Superior temporal gyrus (tissue), 1 donor: ENCODE results near the gene KRT4.
"Not testable (repeated sequence)": the region's sequence is repeated elsewhere in the genome, so short reads cannot be mapped to it uniquely, and the experiment has no call there.

ENCODE experiments used
- DNase-seq: peaks from one replicate; pipeline ENCODE4 v3.0.0-alpha.2; 2016; ENCODE audit errors: extremely low spot score

KRT4 gene

DNA sequence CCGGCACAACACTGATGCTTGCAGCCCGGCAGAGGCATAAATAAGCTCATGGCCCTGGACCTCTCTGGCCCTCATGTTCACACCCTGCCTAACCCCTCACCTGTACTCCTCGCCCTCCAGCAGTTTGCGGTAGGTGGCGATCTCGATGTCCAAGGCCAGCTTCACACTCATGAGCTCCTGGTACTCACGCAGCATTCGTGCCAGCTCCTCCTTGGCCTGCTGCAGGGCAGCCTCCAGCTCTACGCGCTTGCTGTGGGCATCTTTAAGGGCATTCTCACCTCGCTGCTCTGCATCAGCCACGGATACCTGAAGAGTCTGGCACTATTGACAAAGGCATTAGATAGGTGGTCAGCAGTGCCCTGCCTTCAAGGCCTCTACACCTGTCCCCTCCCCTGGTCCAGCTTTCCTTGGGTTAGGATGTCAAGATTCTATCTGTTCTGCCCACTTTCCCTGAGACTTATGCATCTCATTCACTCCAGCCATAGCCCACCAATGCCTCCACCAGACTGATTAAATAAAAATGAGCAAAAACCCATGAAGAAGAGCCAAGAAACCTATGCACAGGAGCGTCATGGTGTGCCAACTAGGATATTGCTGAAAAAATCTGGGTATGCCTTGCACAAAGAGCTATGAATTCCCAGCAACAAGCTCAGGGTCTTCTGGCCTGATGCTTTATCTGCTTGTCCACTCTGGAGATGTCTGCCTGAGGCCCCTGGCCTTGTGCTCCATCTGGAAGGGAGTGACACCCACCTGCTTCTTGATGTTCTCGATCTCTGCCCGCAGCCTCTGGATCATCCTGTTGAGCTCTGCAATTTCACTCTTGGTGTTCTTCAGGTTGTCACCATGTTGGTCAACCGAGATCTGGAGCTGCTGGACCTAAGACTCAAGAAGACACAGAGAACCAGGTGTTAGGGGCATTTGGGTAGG is 6.1 kb downstream of the KRT4 start:
- no peak for DNase-seq

DNA sequence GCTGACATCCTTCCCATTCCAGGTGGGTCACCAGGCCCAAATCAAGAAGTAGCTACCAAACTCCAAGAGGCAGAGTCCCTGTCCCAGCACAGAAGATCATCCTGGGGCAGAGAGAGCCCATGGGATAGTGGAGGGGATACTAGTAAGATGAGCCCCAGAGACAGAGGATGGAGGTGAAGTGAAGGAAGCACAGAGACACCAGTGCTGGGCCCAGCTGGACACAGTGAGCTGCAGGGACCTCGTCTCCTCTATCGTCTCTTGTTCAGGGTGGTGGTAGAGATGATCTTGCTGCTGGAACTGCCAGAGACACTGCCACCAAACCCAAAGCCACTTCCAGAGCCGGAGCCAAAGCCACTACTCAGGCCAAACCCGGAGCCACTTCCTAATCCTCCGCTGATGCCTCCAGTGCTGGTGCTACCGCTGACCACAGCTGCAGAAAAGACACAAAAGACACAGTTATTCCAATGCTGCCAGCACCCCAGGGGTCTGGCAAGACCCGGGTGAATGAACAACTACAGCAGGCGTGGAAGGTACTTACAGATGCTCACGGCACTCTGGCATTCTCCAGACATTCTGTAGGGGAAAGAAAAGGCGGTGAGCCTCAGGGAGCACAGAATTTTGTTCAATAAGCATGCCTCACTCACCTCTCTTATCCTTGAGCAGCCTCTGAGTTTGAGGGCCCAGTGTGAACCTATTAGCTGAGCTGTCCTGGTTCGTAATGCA is 6.9 kb downstream of the KRT4 start:
- no peak for DNase-seq

DNA sequence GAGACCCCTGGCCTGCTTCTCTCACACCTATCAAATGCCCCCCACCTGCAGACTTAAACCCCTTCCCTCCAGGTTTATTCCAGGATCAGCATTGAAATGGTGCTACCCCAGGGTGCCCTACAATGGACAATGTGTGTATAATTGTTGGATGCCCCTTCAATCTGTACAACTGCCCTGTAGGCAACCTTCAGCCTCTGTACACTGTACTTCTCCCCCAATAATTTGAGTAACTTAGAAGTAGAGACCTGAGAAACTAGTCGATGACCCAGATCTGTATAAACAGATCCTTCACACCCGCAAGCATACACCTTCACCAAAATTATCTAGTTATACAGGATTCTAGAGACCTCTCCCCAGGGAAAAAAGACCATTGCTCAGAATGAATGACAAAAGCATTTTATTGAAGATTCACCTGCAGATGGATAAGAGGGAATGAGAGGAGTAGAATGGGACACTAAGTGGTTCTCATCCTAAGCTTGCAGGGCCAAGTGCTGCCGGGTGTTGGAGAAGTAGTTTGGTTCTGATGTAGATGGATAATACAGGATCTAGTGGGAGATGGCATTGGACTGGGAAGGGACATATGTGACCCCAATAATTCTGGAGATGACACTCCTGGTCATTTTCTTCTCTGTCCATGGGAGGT is 7.6 kb downstream of the KRT4 start:
- no peak for DNase-seq

DNA sequence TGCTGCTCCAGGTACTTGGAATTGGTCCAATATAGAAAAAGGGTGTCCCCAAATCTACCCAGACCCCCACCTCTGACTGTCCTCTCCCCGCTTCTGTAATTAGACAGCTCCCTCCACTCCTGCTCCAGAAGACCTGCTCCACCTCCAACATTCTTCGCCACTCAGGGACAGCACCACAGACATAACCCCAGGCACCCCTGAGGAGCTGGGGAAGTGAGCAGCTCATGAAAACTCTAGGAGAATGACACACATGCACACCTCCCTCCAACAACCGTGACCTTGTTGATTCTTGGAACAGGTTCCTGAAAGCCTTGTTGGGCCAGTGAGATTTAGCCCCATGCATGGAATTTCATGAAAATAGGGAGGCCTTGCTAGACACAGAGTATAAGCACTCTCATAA is 8.2 kb downstream of the KRT4 start:
- no peak for DNase-seq

DNA sequence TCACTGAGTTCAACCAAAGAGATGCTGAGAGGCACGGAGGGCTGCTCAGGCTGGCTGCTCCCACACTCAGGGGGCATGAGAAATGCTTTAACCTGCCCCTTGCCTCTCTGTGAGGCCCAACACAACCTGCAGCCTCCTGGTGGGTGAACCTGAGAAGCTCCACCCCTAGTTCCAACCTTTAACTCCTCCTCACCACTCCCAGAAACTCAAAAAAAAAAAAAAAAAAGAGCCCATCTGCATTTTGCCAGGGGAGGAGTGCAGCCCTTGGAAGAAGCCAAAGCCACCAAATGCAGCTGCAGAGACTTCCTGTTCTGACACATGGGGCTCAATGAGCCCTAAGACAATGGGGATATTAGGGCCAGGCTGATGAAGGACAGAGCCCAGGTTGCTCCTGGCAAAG is 8.9 kb downstream of the KRT4 start:
- DNase-seq: no peak

DNA sequence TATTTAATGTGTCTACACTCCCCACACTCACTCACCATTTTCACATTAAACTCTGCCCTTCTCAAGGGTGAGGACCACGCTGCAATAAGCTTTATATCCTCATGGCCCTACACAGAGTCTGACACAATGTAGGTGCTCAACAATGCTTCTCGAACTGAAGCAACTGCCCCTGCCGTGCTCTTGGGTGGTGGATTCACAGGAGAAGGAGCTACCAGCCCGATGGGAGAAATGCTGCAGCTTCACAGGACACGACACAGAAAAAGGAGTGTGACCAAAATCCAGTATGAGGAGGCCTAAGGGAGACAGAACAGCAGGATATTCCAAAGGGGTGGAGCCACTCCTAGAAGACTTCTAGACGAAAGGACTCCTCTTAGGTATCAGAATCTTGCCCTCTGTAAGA is 11.5 kb downstream of the KRT4 start:
- no peak for DNase-seq

DNA sequence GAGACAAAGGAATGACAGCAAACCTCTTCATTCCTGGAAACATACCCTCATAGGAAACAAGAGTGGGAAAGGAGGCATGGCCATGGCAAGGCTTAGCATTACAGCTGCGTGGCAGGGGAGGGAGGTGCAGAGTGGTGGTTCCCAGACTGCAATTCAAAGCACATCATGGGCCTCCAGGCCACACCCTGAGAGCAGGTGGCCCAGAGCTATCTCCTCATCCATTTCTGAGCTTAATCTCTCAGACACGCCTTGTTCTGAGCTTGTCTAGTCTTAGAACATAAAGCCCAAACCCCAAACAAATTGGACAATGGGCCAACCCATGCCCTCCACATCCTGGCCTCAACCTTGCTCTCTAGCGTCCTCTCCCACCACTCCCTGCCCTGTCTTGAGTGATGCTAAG is 12.1 kb downstream of the KRT4 start:
- DNase-seq: no peak

DNA sequence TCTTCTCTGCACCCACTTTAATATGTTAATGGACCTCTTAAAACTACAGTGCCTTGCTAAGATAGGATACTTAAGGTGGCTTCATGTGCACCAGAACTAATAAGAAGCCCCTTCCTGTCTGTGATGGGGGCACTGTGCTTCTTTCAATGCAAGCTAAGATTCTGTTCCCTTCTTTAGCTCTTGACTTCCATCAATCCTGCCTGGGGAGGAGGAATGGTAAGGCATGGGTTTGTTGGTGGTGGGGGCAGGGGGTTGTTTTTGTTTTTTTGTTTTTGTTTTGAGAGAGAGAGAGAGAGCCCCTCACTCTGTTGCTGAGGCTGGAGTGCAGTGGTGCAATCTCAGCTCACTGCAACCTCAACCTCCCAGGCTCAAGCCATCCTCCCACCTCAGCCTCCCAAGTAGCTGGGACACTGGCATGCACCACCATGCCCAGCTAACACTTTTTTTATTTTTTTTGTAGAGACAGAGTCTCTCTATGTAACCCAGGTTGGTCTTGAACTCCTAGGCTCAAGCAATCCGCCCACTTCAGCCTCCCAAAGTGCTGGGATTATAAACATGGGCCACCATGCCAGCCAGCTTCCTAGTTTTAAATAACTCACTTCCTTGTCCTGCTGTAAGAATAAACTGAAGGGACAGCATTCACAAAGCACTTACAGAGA is 13.5 kb downstream of the KRT4 start:
- DNase-seq: no peak

DNA sequence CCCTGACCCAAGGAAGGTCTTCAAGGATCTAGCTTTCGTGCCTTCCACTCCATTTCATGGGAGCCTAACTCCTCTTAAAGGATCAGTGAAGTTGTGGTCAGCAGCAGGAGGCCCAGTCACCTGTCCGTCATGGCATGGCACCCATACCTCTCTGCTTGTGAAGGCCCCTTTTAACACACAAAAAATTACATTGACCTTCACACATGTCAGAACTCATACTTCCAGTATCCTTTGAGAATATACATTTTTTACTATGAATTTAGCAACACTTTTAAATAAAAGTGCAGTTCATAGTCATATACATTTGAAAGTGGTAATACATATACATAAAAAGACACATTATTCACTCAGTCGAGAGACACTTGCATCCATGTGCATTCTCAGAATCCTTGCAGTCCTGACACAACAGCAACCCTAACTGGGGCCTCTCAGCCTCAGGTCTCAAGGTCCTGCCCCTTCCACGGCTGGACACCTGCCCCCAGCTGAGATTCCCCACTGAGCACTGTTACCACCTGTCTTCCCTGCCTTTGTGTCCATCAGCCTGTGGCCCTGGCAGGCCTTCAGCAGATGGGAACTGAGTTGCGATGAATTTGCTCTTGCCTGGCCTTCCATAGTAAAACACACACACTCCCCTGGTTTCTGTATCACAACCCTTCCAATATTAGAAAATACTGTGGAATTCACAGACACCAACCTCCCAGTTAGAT is 14.3 kb downstream of the KRT4 start:
- DNase-seq: no peak

DNA sequence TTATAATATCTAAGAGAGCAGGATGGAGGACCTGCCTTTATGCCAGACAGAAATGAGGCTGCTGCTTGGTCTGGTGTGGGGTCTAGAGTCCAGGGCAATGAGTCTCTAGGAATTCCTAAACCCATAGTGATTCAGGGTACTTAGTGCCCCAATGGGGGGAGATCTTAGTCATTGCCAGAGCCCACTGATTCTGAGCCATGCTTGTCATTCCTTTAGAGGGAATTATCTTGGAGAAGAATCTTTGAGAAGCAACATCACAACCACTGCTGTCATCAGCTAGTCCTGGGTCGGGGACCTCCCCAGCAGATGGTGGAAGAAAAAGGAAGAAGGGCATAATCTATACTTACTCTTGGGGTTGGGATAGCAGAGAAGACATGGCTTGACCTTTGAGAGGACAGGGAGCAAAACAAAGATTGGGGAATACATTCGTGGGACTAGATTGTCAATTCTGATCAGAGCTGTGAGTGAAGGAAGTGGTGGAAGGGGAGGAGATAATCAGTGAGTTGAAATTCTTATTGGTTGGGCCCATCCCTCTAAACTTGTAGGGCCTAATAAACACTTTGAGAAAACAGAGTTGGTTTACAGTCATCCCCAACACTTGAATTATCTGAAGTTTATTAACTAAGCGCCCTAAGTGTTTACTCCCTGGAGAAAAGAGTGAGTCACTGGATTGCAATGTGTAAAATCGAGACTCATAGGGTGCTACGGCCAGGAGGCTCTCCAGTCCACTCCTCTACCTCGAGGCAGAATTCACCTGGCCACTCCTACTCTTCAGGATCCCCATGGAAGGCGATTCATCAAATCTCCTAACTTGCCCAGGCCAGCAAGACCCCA is 15.0 kb downstream of the KRT4 start:
- no peak for DNase-seq

DNA sequence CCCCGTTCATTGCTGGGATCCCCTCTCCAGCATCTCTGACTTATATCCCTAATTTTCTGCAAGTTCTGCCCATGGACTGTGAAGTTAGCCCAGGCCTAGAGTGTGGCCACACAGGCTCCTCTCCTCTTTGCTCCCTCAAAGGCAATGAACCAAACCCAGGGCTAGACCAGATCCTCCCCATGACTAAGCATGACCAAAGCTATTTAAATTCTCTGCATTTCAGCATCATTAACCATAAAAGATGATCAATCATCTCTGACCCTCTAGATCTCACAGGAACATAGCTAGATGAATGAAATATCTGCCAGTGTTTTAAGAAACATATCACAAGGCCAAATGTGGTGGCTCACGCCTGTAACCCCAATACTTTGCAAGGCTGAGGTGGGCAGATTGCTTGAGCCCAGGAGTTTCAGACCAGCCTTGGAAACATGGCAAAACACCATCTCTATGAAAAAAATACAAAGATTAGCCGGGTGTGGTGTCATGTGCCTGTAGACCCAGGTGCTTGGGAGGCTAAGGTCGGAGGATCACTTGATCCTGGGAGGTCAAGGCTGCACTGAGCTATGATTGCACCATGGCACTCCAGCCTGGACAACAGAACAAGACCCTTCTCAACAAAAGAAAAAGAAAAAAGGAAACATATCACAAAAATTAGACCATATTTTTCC is 15.8 kb downstream of the KRT4 start:
- DNase-seq: no peak

DNA sequence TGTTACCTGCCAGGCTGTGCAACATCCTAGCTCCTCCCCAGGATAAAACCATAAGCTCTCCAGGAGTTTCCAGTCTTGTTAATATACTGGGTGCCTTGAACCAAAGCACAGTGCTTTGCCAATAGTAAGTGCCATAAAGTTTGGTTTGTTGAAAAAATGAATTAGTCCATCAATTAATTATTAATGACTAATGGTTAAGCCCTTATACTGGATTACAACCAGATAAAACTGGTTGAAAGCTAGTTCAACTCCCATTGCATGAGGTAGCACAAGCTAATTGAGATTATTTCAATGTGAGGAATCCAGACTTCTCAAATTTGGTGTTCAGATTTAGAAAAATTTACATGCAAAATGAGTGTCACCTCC is 16.4 kb downstream of the KRT4 start:
- no peak for DNase-seq

DNA sequence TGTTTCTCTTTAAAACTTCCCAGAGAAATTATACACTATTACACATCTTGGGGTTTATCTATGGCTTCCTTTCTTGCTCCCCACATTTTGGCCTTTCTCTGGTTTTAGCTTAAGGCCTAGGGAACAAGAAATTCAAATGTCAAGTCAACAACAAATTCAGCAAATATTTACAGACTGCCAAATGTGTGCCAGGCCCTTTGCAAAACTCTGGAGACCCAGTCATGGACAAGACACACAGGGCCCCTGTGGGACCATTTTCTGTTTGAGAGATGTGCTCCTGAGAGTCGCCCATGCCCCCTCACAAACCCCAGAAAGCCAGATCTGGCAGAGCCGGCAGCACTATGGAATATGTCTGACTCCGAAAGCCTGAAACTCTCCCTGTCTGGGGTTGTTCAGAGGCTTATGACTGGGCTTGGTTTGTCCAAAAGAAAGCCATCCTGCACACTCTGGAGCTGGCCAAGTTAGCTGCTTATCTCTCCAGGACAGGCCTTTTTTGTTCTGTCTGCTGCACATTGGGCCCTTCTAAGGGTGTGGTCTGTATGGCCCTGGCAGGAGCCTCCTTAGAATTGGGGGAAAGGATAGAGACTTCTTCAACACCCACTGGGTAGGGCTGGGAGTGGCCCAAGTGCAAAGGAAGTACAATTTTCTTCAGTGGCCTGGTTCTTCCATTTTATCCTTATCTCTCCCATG is 16.9 kb downstream of the KRT4 start:
- DNase-seq: no peak

DNA sequence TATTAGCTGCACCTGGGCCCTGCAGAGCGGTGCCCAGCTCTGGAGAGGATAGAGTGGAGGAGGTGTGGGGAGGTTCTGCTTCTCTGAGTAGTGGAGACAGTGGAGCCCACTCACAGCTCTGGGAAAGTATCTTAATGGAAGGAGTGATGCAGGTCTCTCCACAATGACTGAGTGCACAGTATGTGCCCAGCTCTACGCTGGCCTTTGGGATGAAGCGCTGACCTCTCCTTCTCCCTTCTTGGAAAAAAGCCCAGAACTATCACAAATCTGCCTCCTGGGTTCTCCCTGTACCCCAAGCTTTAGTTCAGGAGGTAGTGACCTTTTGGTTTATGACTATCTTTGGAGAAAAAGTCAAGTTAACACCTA is 17.5 kb downstream of the KRT4 start:
- DNase-seq: no peak

DNA sequence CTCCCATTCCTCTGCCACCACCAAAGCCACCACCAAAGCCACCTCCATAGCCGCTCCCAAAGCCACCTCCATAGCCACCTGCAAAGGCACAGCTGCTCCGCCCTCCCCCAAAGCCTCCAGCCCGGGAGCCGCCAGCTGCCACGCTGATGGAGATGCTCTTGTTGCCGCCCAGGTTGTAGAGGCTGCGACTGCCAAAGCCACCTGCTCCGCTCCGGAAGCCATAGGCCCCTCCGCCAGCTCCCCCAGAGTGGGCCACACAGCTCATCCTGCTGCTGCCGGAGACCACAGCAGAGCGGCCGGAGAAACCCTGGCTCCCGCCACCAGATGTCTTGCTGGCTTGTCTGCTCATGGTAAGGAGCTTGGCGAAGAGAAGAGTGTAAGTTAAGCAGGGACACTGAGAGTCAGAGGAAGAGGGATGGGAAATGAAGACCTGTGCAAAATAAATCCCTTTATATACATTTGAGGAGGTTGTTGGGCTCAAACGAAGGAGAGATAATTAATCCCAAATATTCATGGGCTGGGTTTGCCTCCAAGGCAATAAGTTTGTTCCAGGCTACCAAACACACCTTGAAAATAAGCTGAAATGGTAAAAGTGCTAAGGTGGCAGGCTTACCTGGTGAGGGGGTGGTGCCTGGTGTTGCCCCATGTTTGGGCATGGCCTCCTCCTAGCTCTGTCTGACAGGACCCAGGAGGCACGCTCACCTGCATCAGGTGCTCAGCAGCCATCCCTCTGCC is 18.1 kb downstream of the KRT4 start, which contains the start of gene KRT3:
TSS of gene KRT3 (minus strand) at position 424 of the 735 bp plus-strand sequence. CDS start at position 349, 75 bp downstream.
- no peak for DNase-seq

DNA sequence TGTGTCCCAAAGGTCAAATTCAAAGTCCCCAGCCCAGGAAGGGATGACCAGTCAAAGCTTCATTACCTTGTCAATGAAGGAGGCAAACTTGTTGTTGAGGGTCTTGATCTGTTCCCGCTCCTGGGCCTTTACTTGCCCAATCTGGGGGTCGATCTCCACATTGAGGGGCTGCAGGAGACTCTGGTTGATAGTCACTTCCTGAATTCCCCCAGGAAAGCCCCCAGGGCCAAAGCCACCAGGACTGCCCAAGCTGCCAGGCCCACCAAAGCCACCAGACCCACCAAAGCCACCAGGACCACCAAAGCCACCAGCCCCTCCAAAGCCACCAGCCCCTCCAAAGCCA is 18.6 kb downstream of the KRT4 start:
- not testable (repeated sequence) for DNase-seq

DNA sequence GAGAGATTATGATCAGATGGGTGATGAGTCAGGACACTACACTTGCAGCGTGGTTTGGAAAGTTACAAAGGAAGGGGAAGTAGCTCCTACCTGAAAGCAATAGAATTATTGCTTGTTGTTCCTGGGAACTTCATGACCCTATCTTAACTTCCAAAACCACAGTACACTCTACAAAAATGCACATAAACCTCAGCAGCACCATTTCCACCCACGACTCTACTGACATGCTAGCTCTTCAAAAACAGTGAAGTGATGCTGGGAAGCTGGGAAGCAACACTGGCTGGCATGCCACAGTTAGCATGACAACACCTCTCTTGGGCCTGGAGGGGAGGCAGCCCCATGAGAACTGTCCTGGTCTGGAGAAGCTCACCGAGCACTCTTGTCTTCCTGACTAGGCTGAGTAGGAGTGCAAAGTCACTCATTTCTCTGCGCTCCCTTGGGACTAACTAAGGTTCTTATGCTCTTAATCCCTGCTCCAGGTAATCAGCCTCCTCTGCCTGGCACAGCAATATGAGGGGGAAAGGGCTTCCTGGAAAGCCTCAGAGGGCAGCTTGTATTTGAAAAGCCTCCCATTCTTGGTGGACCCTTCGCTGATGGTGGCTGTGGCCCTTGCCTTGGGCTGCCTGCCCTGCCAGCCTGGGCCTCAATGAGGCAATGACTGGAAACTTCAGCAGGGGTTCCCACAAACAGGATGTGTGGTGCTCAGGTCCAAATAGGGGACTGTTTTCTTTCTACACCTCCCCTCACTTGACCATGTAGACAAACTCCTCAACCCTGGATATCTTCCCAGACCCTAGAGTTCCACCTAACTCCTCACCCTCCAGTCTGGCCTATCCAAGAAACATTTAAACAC is 19.2 kb downstream of the KRT4 start:
- DNase-seq: no peak
